Gastrocnemius medialis (tissue), 4 donors: ENCODE results near the gene ASPHD2. TPM values are rescaled to one million over a fixed set of nuclear protein-coding genes. Genes with fewer than 3 reads are reported as not detected.

Source experiments
- ATAC-seq, 2 donors: fragments of 150-250 bp; one replicate each; pipeline ENCODE4 v1.9.1; 2016
- DNase-seq, 2 donors: peaks; one replicate each; pipeline ENCODE4 v3.0.0-alpha.2; 2019
- H3K27ac ChIP-seq, 4 donors: fragments of 200-600 bp; sonication (generic); 1 replicate in 1 of 4; 2 replicates in 3 of 4; pipeline ENCODE4 v1.5.1; 2016 to 2018; ENCODE audit warnings: mild to moderate bottlenecking in 2 of 4, moderate library complexity in 1 of 4
- H3K27me3 ChIP-seq, 3 donors: fragments of 200-600 bp; sonication (generic) in 2 of 3; 1 replicate in 1 of 3; 2 replicates in 2 of 3; pipeline versions ENCODE4 v1.5.1 to v1.6.0; 2016 to 2019; ENCODE audit warnings: mild to moderate bottlenecking in 1 of 3, moderate library complexity in 1 of 3
- H3K36me3 ChIP-seq, 2 donors: fragments of 200-600 bp; sonication (generic) in 1 of 2; one replicate each; pipeline ENCODE4 v1.5.1; 2017 to 2018
- H3K4me1 ChIP-seq, 2 donors: fragments of 200-600 bp; sonication (generic) in 1 of 2; one replicate each; pipeline ENCODE4 v1.5.1; 2016 to 2017; ENCODE audit warnings: mild to moderate bottlenecking in 2 of 2
- H3K4me3 ChIP-seq, 4 donors: fragments of 200-600 bp; sonication (generic) in 3 of 4; 1 replicate in 1 of 4; 2 replicates in 3 of 4; pipeline ENCODE4 v1.5.1; 2016 to 2019; ENCODE audit warnings: mild to moderate bottlenecking in 2 of 4
- H3K9me3 ChIP-seq, 3 donors: fragments of 200-600 bp; sonication (generic) in 2 of 3; 1 replicate in 1 of 3; 2 replicates in 2 of 3; pipeline ENCODE4 v1.5.1; 2016 to 2019
- CTCF ChIP-seq, 5 experiments: fragments of 450-650 bp in 3 of 5; fragments of 200-600 bp in 2 of 5; sonication (generic) in 2 of 5; IDR thresholded peaks in 4 of 5; conservative IDR thresholded peaks in 1 of 5; 1 replicate in 4 of 5; 2 replicates in 1 of 5; pipeline ENCODE4 v1.5.1; 2016 to 2019; ENCODE audit warnings: antibody characterized with exemption in 5 of 5, mild to moderate bottlenecking in 3 of 5, moderate library complexity in 3 of 5
- POLR2A ChIP-seq, 2 donors: fragments of 450-650 bp; IDR thresholded peaks; one replicate each; pipeline ENCODE4 v1.6.1; 2017; ENCODE audit warnings: antibody characterized with exemption in 2 of 2, mild to moderate bottlenecking in 2 of 2, moderate library complexity in 2 of 2
- in situ Hi-C, 4 donors: fragments of 200-750 bp; cut with MboI; loops; one replicate each; pipeline versions ENCODE4 v1.15.0 to v1.8.0; 2017; ENCODE audit warnings: low sequenced_read_pairs in 4 of 4
- intact Hi-C: fragments of 100-400 bp; cut with DNase I; formaldehyde crosslinking; loops from one replicate; pipeline ENCODE4 v1.15.1; 2023; ENCODE audit warnings: low total_unique reads
- total RNA-seq, 4 donors: library from RNA; depleted of rRNA; stranded (reverse); fragments of >200 nt; gene quantifications; one replicate each; pipeline versions ENCODE4 v1.1.0 to v1.2.3, GENCODE V29; 2016

The ASPHD2 gene
- total RNA-seq, 4 donors from 2014 or later: 0.07 to 0.10 TPM; not detected in 2

GRCh38 chr22:26482161-26482560 lies 53.1 kb downstream of the ASPHD2 start:
- in situ Hi-C loops (loop anchor here in 2 of 4 donors (10.0 kb wide), 1 partner anchor 103 kb away; no protein-coding TSS in a partner anchor), intact Hi-C loops (loop anchor here (5.0 kb wide), 1 partner anchor 80 kb away; no protein-coding TSS in a partner anchor)
- TF ChIP-seq POLR2A (IDR thresholded peaks at IDR 0.05) (no peak), CTCF (IDR thresholded peaks at IDR 0.05 in 4 of 5, conservative IDR thresholded peaks at IDR 0.05 in 1 of 5) (no peak)
- Histone ChIP-seq H3K4me1 (peaks cover 54 to 60% of the 10 kb centered on the region in 2 donors), H3K9me3 (no peaks in the 10 kb centered on the region), H3K4me3 (no peak overlapping the region), H3K36me3 (peaks cover 0 to 6% of the 10 kb centered on the region in 2 donors), H3K27me3 (no peaks in the 10 kb centered on the region), H3K27ac (peak overlapping the region; percentile 93 to 100 (median 94))
- ATAC-seq: no peak
- no peak for DNase-seq

DNA sequence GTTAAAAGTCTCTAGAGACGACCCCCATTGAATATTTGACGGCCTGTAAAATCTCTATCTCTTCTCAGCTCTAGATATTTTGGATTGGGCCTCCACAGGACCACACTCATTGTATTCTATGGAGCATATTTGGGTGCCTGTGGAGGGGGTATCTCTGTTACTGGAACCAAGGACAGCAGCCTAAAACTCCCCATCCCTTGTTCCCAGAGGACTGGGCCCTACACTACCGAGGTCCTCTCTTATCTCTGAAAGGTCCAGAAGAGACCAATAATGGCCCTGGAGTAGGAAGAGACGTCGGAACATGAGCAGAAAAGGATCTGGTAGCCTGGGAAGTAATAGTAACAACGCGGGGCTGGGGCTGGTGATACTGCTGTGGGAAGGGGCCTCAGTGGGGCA lies 54.0 kb downstream of the ASPHD2 start:
- Histone ChIP-seq H3K4me1 (peaks cover 54 to 60% of the 10 kb centered on the region in 2 donors), H3K36me3 (peaks cover 0 to 9% of the 10 kb centered on the region in 2 donors), H3K27ac (peak overlapping the region; percentile 93 to 100 (median 94)), H3K9me3 (no peaks in the 10 kb centered on the region), H3K4me3 (peak overlapping the region; percentile 76 to 99 (median 86)), H3K27me3 (no peaks in the 10 kb centered on the region)
- intact Hi-C loops: loop anchor here (1.0 to 5.0 kb wide), 2 partner anchors 79 to 107 kb away; partner anchors contain the start of gene TPST2
- ATAC-seq (peak in 1 of 2 donors; percentile 7), DNase-seq (no peak)
- in situ Hi-C loops: loop anchor here in 2 of 4 donors (10.0 kb wide), 1 partner anchor 102 kb away; no protein-coding TSS in a partner anchor
- no peak for TF ChIP-seq CTCF (IDR thresholded peaks at IDR 0.05 in 4 of 5, conservative IDR thresholded peaks at IDR 0.05 in 1 of 5)
- TF ChIP-seq POLR2A (IDR thresholded peaks at IDR 0.05): no peak

DNA sequence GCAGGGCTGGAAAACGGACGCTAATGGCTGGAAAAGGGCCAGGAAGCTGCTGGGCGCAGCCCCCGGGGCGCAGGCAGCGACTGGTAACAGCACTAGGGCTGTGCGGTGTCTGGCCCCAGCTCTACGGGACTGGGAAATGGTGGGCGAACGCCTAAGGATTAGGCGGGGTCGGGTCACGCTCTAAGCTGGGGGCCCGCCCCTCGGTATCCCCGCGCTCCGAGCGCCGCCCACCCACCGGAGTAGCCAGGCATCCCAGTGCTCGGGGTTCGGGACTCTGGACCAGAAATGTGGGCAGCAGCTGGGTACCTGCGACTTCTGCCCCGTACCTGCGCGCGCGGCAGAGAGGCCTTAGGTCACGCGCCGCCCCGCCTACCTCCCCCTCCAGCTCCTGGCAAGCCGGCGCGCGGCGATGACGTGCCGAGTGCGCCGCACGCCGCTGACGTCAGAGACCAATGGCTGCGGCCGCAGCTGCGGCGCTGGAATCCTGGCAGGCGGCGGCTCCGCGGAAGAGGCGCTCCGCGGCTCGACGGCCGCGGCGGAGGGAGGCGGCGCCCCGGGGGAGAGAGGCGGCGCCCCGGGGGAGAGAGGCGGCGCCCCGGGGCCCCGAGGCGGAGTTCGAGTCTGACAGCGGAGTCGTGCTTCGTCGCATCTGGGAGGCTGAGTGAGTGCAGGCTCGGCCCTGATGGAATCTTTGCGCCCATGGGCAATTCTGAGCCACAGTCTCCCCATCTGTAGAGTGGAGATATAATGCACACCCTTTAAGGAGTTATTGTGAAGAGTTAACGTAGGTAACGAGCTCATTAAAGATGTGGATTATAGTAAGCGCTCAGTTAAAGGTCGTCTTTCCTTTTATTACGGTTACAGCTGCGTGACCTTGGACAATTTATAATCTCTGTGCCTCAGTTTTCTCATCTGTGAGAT lies 54.6 kb downstream of the ASPHD2 start, which contains the start of the genes HPS4 and SRRD:
HPS4 (minus strand) TSS at position 345 of the 921 bp plus-strand sequence. CDS start 2,021 bp downstream, outside the sequence.
SRRD (plus strand) TSS at position 439 of the 921 bp plus-strand sequence; CDS start at position 453, 14 bp downstream.
- ATAC-seq (peak; percentile 80 to 90), DNase-seq (peak; percentile 75 to 86)
- H3K4me3 ChIP-seq: peak within 1 kb of the TSS; percentile 76 to 99 (median 86)
- peak within 1 kb of the TSS; percentile 93 to 100 (median 94) for H3K27ac ChIP-seq
- peak in 1 of 5 experiments; percentile 29 for TF ChIP-seq CTCF (IDR thresholded peaks at IDR 0.05 in 4 of 5, conservative IDR thresholded peaks at IDR 0.05 in 1 of 5)
- peak; percentile 95 for TF ChIP-seq POLR2A (IDR thresholded peaks at IDR 0.05)
- in situ Hi-C loops (loop anchor here in 2 of 4 donors (10.0 kb wide), 1 partner anchor 101 kb away; no protein-coding TSS in a partner anchor), intact Hi-C loops (loop anchor here (1.0 to 5.0 kb wide), 3 partner anchors 19 to 107 kb away; partner anchors contain the start of gene TPST2)
- peaks cover 54 to 60% of the 10 kb centered on the region in 2 donors for H3K4me1 ChIP-seq
- no peaks in the 10 kb centered on the region for H3K9me3 ChIP-seq
- H3K36me3 ChIP-seq: peaks cover 0 to 16% of the 10 kb centered on the region in 2 donors
- H3K27me3 ChIP-seq: no peaks in the 10 kb centered on the region

DNA sequence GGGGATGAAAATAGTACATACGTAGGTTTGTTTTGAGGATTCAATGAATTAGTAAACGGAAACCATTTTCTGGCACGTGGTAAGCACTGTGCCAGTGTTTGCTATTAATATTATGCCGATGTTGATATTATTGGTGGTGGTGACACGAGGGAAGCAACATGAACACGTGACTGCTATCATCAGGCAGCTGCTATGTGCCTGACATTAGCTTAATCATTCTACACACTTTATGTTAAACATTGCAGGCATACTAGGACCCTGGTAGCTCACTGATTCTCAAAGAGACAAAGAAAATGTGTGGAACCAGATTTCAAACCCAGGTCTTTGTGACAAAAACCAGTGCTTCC lies 55.3 kb downstream of the ASPHD2 start:
- H3K4me1 ChIP-seq: peaks cover 50 to 57% of the 10 kb centered on the region in 2 donors
- intact Hi-C loops (loop anchor here (2.0 to 5.0 kb wide), 2 partner anchors 18 to 78 kb away; no protein-coding TSS in a partner anchor), in situ Hi-C loops (loop anchor here in 2 of 4 donors (10.0 kb wide), 1 partner anchor 100 kb away; no protein-coding TSS in a partner anchor)

More for the DNA sequence above, 55.3 kb downstream of the ASPHD2 start:
- TF ChIP-seq POLR2A (IDR thresholded peaks at IDR 0.05): no peak
- Histone ChIP-seq H3K36me3 (peaks cover 0 to 22% of the 10 kb centered on the region in 2 donors), H3K4me3 (peak overlapping the region; percentile 76 to 99 (median 86)), H3K27ac (peak overlapping the region; percentile 93 to 100 (median 94)), H3K27me3 (no peaks in the 10 kb centered on the region), H3K9me3 (no peaks in the 10 kb centered on the region)
- DNase-seq (no peak), ATAC-seq (peak; percentile 1 to 30)
